A549 (cell line): ENCODE data around the gene PRKD3. TPM values are rescaled to one million over a fixed set of nuclear protein-coding genes. Genes with fewer than 3 reads are reported as not detected.
"Not testable (repeated sequence)": the region's sequence is repeated elsewhere in the genome, so short reads cannot be mapped to it uniquely, and the experiment has no call there.

ENCODE experiments used
- ATAC-seq, 2 experiments: fragments of 200-7000 bp in 1 of 2; fragments of >200 bp in 1 of 2; cut with Nextera tagmentation in 1 of 2; cut with Tn5 transposase in 1 of 2; 3 replicates each; pipeline versions ENCODE4 v1.8.0 to v1.9.1; 2018 to 2020; ENCODE audit warnings: mild to moderate bottlenecking in 1 of 2, moderate library complexity in 1 of 2
- CTCF ChIA-PET: fragments of 300-600 bp; sonication (Branson Sonifier 250); formaldehyde crosslinking; extraction: SDS; loops from one replicate; lab custom pipeline; 2021; ENCODE audit warnings: antibody characterized with exemption, inconsistent platforms; lab: Yijun Ruan, JAX
- POLR2A ChIA-PET: fragments of 350-600 bp; formaldehyde crosslinking; extraction: SDS; loops from one replicate; lab custom pipeline; 2021; ENCODE audit warnings: antibody characterized with exemption, inconsistent platforms; lab: Yijun Ruan, JAX
- DNase-seq, 2 experiments: peaks; one replicate each; pipeline versions ENCODE4 v3.0.0 to v3.0.0-alpha.2; 2011 to 2016; ENCODE audit warnings: low read depth in 1 of 2, low spot score in 1 of 2
- FAIRE-seq: peaks from 2 replicates; lab custom pipeline; 2011; peaks lifted over from hg19 to GRCh38; lab: Jason Lieb, UNC
- H3K27ac ChIP-seq, 2 experiments: fragments of >200 bp; sonication (Bioruptor Twin); formaldehyde crosslinking; 3 replicates each; pipeline ENCODE4 v1.5.1; 2016 to 2017
- H3K4me1 ChIP-seq: fragments of >200 bp; sonication (Bioruptor Twin); formaldehyde crosslinking; 3 replicates; pipeline ENCODE4 v1.6.1; 2016
- H3K4me2 ChIP-seq: fragments of >200 bp; sonication (Bioruptor Twin); formaldehyde crosslinking; 3 replicates; pipeline ENCODE4 v1.6.1; 2016
- H3K4me3 ChIP-seq: fragments of >200 bp; sonication (Bioruptor Twin); formaldehyde crosslinking; 3 replicates; pipeline ENCODE4 v1.5.1; 2016
- H3K9me3 ChIP-seq: fragments of >200 bp; sonication (Bioruptor Twin); formaldehyde crosslinking; 3 replicates; pipeline ENCODE4 v1.6.1; 2016
- BHLHE40 ChIP-seq: IDR thresholded peaks from 2 replicates; pipeline ENCODE4 v1.6.1; 2012; ENCODE audit warnings: low read depth, low read length, inconsistent platforms
- CEBPB ChIP-seq, 2 experiments: fragments of >200 bp in 1 of 2; sonication (Bioruptor Twin) in 1 of 2; formaldehyde crosslinking in 1 of 2; IDR thresholded peaks; 2 replicates each; pipeline ENCODE4 v1.6.1; 2012 to 2016
- EHF ChIP-seq: fragments of 250-450 bp; sonication (Bioruptor Pico); IDR thresholded peaks from 2 replicates; pipeline ENCODE4 v1.5.0; 2020; ENCODE audit warnings: mild to moderate bottlenecking
- FOSL2 ChIP-seq, 2 experiments: fragments of 450-650 bp in 1 of 2; fragments of >200 bp in 1 of 2; sonication (Bioruptor Twin) in 1 of 2; formaldehyde crosslinking; IDR thresholded peaks; 2 replicates each; pipeline versions ENCODE4 v1.5.0 to v1.6.1; 2016 to 2020; ENCODE audit warnings: mild to moderate bottlenecking in 1 of 2, moderate library complexity in 1 of 2
- GATA3 ChIP-seq: IDR thresholded peaks from 2 replicates; pipeline ENCODE4 v1.6.1; 2012; ENCODE audit warnings: borderline replicate concordance
- HDAC2 ChIP-seq: fragments of 200-600 bp; sonication (generic); IDR thresholded peaks from 2 replicates; pipeline ENCODE4 v1.6.1; 2016
- HOXA7 ChIP-seq: fragments of 250-450 bp; sonication (Bioruptor Pico); IDR thresholded peaks from 2 replicates; pipeline ENCODE4 v1.5.0; 2020; ENCODE audit warnings: mild to moderate bottlenecking, moderate library complexity
- KDM5A ChIP-seq: fragments of 200-600 bp; sonication (generic); IDR thresholded peaks from 2 replicates; pipeline ENCODE4 v1.6.1; 2016; ENCODE audit warnings: antibody characterized with exemption, mild to moderate bottlenecking
- MYC ChIP-seq: IDR thresholded peaks from 2 replicates; pipeline ENCODE4 v1.6.1; 2012; ENCODE audit warnings: mild to moderate bottlenecking, inconsistent platforms, low read length, improper control_type of control experiment, borderline replicate concordance
- NFE2L2 ChIP-seq: fragments of 150-350 bp; conservative IDR thresholded peaks from 2 replicates; pipeline ENCODE4 v1.6.1; 2014; ENCODE audit warnings: low read length
- NPAS2 ChIP-seq: fragments of 250-450 bp; sonication (Bioruptor Pico); IDR thresholded peaks from 2 replicates; pipeline ENCODE4 v1.8.0; 2022; ENCODE audit warnings: mild to moderate bottlenecking, moderate library complexity, borderline replicate concordance
- PHF8 ChIP-seq: fragments of 200-600 bp; sonication (generic); IDR thresholded peaks from 2 replicates; pipeline ENCODE4 v1.6.1; 2016; ENCODE audit warnings: low read depth, mild to moderate bottlenecking, antibody characterized with exemption, moderate library complexity, borderline replicate concordance
- SMC3 ChIP-seq: fragments of >200 bp; sonication (Bioruptor Twin); formaldehyde crosslinking; IDR thresholded peaks from 3 replicates; pipeline ENCODE4 v1.6.1; 2018; ENCODE audit warnings: inconsistent platforms
- SREBF2 ChIP-seq: fragments of 450-650 bp; IDR thresholded peaks from 2 replicates; pipeline ENCODE4 v1.6.1; 2014; ENCODE audit warnings: mild to moderate bottlenecking, moderate library complexity
- ZC3H11A ChIP-seq: fragments of 450-650 bp; IDR thresholded peaks from 2 replicates; pipeline ENCODE4 v1.6.1; 2014; ENCODE audit warnings: antibody characterized with exemption, mild to moderate bottlenecking
- ZSCAN20 ChIP-seq: fragments of 250-450 bp; sonication (Bioruptor Pico); IDR thresholded peaks from 2 replicates; pipeline ENCODE4 v1.8.0; 2022; ENCODE audit warnings: mild to moderate bottlenecking, moderate library complexity
- WGBS: methylation state at CpG from one replicate; pipeline ENCODE4 v1.1.6; 2017; ENCODE audit errors: missing lambda C conversion rate; 5-methylcytosine and 5-hydroxymethylcytosine counted together
- polyA plus RNA-seq, 4 experiments: library from polyadenylated mRNA; depleted of rRNA in 3 of 4; stranded (reverse); fragments of >200 nt; fragmentation: RNase III in 1 of 4; extraction: RNeasy Plus Mini Kit Qiagen cat#74134 plus additional on column Dnase treatment in 1 of 4; gene quantifications; 2 replicates in 3 of 4; 3 replicates in 1 of 4; pipeline ENCODE4 v1.2.3, GENCODE V29; 2011 to 2017
- TF ChIP-seq, protein P1 (sequence below): fragments of 250-450 bp; sonication (Bioruptor Pico); IDR thresholded peaks from 2 replicates; pipeline ENCODE4 v1.5.0; 2020; ENCODE audit warnings: low read depth, mild to moderate bottlenecking, moderate library complexity
- TF ChIP-seq, protein P2 (sequence below): IDR thresholded peaks from 2 replicates; pipeline ENCODE4 v1.6.1; 2012; ENCODE audit warnings: low read depth, borderline replicate concordance
- TF ChIP-seq, protein P3 (sequence below): fragments of 450-650 bp; IDR thresholded peaks from 2 replicates; pipeline ENCODE4 v1.6.1; 2014; ENCODE audit warnings: antibody characterized with exemption

The PRKD3 gene
- polyA plus RNA-seq, 2 of the 4 experiments (the other 2 are of a cell fraction): 18.2 to 28.9 TPM

DNA sequence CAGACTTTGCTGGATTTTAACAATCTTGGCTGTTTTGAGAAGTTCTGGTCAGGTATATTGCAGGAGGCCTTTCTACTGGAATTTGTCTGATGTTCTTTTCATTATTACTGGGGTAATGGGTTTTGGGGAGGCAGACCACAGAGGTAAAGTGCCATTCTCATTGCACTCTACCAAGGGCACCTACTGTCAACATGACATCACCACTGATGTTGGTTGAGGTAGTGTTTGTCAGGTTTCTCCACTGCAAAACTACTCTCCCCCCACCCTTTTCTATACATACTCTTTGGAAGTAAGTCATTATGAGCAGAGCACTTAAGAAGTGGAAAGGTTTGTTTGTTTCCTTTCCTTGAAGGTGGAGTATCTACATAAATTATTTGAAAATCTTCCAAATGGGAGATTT is 27.0 kb downstream of the PRKD3 start:
- H3K27ac ChIP-seq: no peak overlapping the region
- ATAC-seq: no peak
- peaks cover 16% of the 10 kb centered on the region; the same call in 2 of the 3 replicates for H3K4me1 ChIP-seq
- FAIRE-seq: no peak
- no peak overlapping the region for H3K4me3 ChIP-seq
- no peak for TF ChIP-seq KDM5A
- H3K4me2 ChIP-seq: no peak overlapping the region
- POLR2A ChIA-PET: interaction anchor here (0.6 kb wide), 1 partner anchor 48 kb away, joined by 4 read pairs; no protein-coding TSS in a partner anchor
- CTCF ChIA-PET: interaction anchor here (1.3 kb wide), 1 partner anchor 40 kb away, joined by 3 read pairs; no protein-coding TSS in a partner anchor
- DNase-seq: no peak
- H3K9me3 ChIP-seq: no peaks in the 10 kb centered on the region

DNA sequence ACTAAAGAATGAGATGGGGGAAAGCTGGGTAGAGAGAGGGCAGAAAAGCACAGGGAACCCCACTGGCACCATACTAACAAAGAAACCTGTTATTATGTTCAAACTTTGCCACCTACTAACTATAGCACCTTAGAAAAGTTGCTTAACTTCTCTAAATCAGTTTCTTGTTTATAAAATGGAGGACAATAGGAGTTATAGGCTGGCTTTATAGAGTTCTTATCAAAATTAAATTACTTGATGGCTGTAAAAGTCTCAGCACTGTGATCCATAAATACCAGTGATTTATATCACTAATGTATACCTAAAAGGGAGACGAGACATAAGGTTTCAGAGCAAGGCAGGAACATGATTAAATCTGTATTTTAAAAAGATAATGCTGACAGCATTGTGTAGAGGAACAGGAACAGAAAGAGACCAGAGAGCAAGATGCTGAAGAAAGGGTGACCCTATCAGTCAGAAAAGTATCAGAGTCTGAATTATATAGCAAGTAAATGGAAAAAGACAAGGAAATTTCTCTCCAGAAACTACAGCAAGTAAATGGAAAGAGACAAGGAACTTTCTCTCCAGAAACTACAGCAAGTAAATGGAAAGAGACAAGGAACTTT is 29.1 kb downstream of the PRKD3 start:
- FAIRE-seq (no peak), DNase-seq (no peak)
- no peak overlapping the region for H3K4me3 ChIP-seq
- TF ChIP-seq, protein P1, sequence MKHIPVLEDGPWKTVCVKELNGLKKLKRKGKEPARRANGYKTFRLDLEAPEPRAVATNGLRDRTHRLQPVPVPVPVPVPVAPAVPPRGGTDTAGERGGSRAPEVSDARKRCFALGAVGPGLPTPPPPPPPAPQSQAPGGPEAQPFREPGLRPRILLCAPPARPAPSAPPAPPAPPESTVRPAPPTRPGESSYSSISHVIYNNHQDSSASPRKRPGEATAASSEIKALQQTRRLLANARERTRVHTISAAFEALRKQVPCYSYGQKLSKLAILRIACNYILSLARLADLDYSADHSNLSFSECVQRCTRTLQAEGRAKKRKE (CRISPR knock-in tag): no peak
- TF ChIP-seq GATA3 (no peak), MYC (no peak), ZC3H11A (no peak)
- TF ChIP-seq, all 56 proteins: peak for 0
- WGBS: 89% methylated on average over 1 of the region's 1 CpG
- H3K27ac ChIP-seq: no peak overlapping the region
- ATAC-seq: no peak
- peaks cover 3% of the 10 kb centered on the region; the same call in 2 of the 3 replicates for H3K4me1 ChIP-seq
- H3K9me3 ChIP-seq: no peaks in the 10 kb centered on the region
- ChIA-PET POLR2A (no interaction called here), CTCF (no interaction called here)
- H3K4me2 ChIP-seq: no peak overlapping the region

DNA sequence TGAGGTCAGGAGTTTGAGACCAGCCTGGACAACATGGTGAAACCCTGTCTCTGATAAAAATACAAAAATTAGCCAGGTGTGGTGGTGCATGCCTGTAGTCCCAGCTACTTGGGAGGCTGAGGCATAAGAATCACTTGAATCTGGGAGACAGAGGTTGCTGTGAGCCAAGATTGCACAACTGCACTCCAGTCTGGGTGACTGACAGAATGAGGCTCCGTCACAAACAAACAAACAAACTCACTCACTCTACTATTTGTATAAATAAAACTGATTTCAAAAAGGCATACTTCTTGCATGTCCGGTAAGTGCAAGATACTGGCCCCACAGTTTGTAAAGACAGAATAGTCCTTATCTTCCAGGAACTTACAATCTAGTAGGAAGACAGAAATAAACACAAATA is 29.8 kb downstream of the PRKD3 start:
- H3K27ac ChIP-seq, CTCF ChIA-PET, H3K9me3 ChIP-seq, POLR2A ChIA-PET, H3K4me2 ChIP-seq, FAIRE-seq, H3K4me1 ChIP-seq, ATAC-seq, H3K4me3 ChIP-seq, DNase-seq: not testable (repeated sequence)
- 86% methylated on average over 2 of the region's 2 CpGs for WGBS
- TF ChIP-seq CEBPB (IDR thresholded peaks at IDR 0.05): peak in 1 of 2 experiments; percentile 56; a peak in 2 of 4 replicates

DNA sequence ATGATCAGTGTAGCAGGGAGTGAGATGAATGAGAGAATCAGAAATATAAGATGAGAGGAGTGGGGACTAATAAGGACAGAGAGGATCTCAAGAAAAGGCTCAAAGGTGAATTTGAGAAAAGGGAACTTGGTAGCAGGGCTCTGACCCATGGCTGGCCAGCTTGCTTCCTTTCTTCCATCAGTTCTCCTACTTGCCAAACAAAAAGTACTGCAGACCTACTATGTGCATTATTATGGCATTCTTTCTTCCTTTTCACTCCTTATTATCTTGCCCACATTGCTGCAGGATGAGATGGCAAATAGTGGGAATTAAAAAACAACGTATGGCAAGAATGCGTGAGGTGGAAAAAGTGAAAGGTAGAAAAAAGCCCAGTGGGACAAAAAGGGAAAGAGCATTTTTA is 33.0 kb downstream of the PRKD3 start:
- no peaks in the 10 kb centered on the region for H3K4me1 ChIP-seq
- ChIA-PET CTCF (no interaction called here), POLR2A (no interaction called here)
- H3K4me3 ChIP-seq: no peak overlapping the region
- FAIRE-seq (no peak), DNase-seq (no peak)
- no peaks in the 10 kb centered on the region for H3K9me3 ChIP-seq
- H3K27ac ChIP-seq: no peak overlapping the region
- WGBS: 94% methylated on average over 2 of the region's 2 CpGs
- TF ChIP-seq NFE2L2 (no peak), FOSL2 (IDR thresholded peaks at IDR 0.05) (no peak), FOSL2 (CRISPR knock-in tag; IDR thresholded peaks at IDR 0.05) (no peak), SREBF2 (no peak), NPAS2 (no peak), ZSCAN20 (CRISPR knock-in tag) (no peak), CEBPB (IDR thresholded peaks at IDR 0.05) (no peak), SMC3 (no peak), HDAC2 (no peak), EHF (no peak), HOXA7 (CRISPR knock-in tag) (no peak), PHF8 (no peak), BHLHE40 (no peak)
- TF ChIP-seq, protein P2, sequence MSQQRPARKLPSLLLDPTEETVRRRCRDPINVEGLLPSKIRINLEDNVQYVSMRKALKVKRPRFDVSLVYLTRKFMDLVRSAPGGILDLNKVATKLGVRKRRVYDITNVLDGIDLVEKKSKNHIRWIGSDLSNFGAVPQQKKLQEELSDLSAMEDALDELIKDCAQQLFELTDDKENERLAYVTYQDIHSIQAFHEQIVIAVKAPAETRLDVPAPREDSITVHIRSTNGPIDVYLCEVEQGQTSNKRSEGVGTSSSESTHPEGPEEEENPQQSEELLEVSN: no peak
- TF ChIP-seq, protein P3, sequence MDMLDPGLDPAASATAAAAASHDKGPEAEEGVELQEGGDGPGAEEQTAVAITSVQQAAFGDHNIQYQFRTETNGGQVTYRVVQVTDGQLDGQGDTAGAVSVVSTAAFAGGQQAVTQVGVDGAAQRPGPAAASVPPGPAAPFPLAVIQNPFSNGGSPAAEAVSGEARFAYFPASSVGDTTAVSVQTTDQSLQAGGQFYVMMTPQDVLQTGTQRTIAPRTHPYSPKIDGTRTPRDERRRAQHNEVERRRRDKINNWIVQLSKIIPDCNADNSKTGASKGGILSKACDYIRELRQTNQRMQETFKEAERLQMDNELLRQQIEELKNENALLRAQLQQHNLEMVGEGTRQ: no peak
- TF ChIP-seq, all 56 proteins: peak for 0
- no peak for ATAC-seq
- H3K4me2 ChIP-seq: no peak overlapping the region
